Tibial nerve (tissue), 4 donors: Measurements from ENCODE around the gene SMARCAL1. TPM values are rescaled to one million over a fixed set of nuclear protein-coding genes. Genes with fewer than 3 reads are reported as not detected.

Experiments
- DNase-seq, 2 donors: peaks; one replicate each; pipeline ENCODE4 v3.0.0-alpha.2; 2019; ENCODE audit warnings: low spot score in 2 of 2
- H3K27ac ChIP-seq, 4 donors: fragments of 200-600 bp; sonication (generic) in 3 of 4; one replicate each; pipeline ENCODE4 v1.5.1; 2017 to 2019; ENCODE audit warnings: mild to moderate bottlenecking in 1 of 4
- H3K27me3 ChIP-seq, 2 donors: fragments of 200-600 bp; sonication (generic) in 1 of 2; one replicate each; pipeline versions ENCODE4 v1.5.1 to v1.6.0; 2017 to 2019
- H3K36me3 ChIP-seq, 3 donors: fragments of 200-600 bp; sonication (generic); one replicate each; pipeline ENCODE4 v1.5.1; 2018 to 2019
- H3K4me1 ChIP-seq, 4 donors: fragments of 200-600 bp; sonication (generic) in 3 of 4; one replicate each; pipeline ENCODE4 v1.5.1; 2017 to 2019
- H3K4me3 ChIP-seq, 4 donors: fragments of 200-600 bp; sonication (generic) in 3 of 4; one replicate each; pipeline ENCODE4 v1.5.1; 2017 to 2019; ENCODE audit warnings: mild to moderate bottlenecking in 1 of 4, moderate library complexity in 1 of 4
- H3K9me3 ChIP-seq, 4 donors: fragments of 200-600 bp; sonication (generic) in 3 of 4; one replicate each; pipeline ENCODE4 v1.5.1; 2017 to 2019
- CTCF ChIP-seq, 5 experiments: fragments of 200-600 bp in 3 of 5; fragments of 450-650 bp in 2 of 5; sonication (generic) in 3 of 5; IDR thresholded peaks; one replicate each; pipeline ENCODE4 v1.5.1; 2016 to 2019; ENCODE audit warnings: antibody characterized with exemption in 5 of 5, mild to moderate bottlenecking in 3 of 5, moderate library complexity in 2 of 5
- EP300 ChIP-seq, 2 donors: sonication (generic); formaldehyde crosslinking; IDR thresholded peaks; one replicate each; pipeline ENCODE4 v1.6.1; 2017; ENCODE audit warnings: antibody characterized with exemption in 2 of 2, mild to moderate bottlenecking in 1 of 2
- POLR2A ChIP-seq, 2 donors: fragments of 450-650 bp; IDR thresholded peaks; one replicate each; pipeline ENCODE4 v1.6.1; 2017; ENCODE audit warnings: antibody characterized with exemption in 2 of 2, mild to moderate bottlenecking in 2 of 2, moderate library complexity in 2 of 2
- WGBS, 2 donors: methylation state at CpG; one replicate each; pipeline ENCODE4 v1.1.5; 2018; 5-methylcytosine and 5-hydroxymethylcytosine counted together
- total RNA-seq, 4 donors: library from RNA; depleted of rRNA; stranded (reverse); fragments of >200 nt; gene quantifications; one replicate each; pipeline ENCODE4 v1.1.0, GENCODE V29; 2016

Gene SMARCAL1
- total RNA-seq, 4 donors from 2014 or later: 11.7 to 35.5 (median 27.5) TPM

DNA sequence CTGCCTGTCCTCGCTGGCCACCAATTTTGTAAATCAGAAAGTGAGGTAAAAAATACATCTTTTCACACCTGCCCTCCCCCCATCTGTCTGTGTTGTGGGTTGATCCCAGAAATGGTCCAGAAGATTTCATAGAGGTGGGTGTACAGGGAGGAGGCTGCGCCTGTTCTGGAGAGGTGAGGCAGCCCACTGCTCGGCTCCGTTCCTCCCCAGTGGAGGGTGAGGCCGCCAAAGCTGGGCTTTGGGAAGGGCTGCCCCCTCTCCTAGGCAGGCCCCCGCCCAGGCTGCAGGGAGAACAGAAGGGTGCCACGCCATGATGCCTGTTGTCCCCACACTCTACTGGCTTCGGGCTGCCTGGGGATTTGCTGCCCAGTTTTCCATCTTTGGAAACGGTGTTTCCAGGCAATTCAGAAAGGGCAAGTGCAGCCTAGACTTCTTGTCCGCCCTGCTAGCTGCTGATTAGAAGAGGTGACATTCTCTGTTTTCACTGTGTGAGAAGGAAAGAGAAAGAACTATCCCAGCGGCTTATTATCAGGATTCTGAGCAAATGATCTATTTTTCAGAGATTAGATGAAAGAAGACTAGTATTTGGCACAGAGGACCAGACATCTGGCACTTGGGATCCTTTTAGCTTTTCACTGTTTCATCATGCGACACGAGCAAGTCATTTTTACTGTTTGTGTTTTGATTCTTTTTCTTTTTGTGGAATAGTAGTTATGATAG, 18.7 kb downstream of the SMARCAL1 start:
- Histone ChIP-seq H3K9me3 (no peaks in the 10 kb centered on the region), H3K36me3 (peaks cover 0 to 100% (median 45%) of the 10 kb centered on the region in 3 donors), H3K27me3 (no peaks in the 10 kb centered on the region), H3K27ac (no peak overlapping the region), H3K4me3 (no peak overlapping the region), H3K4me1 (no peaks in the 10 kb centered on the region)
- TF ChIP-seq POLR2A (IDR thresholded peaks at IDR 0.05) (no peak), CTCF (IDR thresholded peaks at IDR 0.05) (no peak), EP300 (IDR thresholded peaks at IDR 0.05) (no peak)
- DNase-seq: no peak
- WGBS, 2 donors: 87 to 88% methylated on average over 12 to 13 of the region's 13 CpGs

DNA sequence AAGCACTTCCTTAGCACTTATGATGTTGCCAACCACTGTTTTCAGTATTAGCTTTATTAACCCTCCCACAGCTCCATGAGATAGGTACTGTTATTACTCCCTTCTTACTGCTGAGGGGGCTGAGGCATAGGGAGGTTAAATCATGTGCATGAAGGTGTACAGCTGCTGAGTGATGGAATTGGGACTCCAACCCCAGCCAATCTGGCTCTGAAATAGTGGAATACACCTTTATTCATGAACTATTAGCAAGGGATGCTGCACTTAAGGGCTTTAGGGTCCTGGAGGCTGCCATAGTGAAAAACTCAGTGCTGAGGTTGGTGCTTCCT, 19.2 kb downstream of the SMARCAL1 start:
- Histone ChIP-seq H3K9me3 (no peaks in the 10 kb centered on the region), H3K4me1 (no peaks in the 10 kb centered on the region), H3K36me3 (peaks cover 0 to 100% (median 46%) of the 10 kb centered on the region in 3 donors), H3K27me3 (no peaks in the 10 kb centered on the region), H3K4me3 (no peak overlapping the region), H3K27ac (no peak overlapping the region)
- TF ChIP-seq EP300 (IDR thresholded peaks at IDR 0.05) (no peak), POLR2A (IDR thresholded peaks at IDR 0.05) (no peak), CTCF (IDR thresholded peaks at IDR 0.05) (no peak)
- DNase-seq: no peak

DNA sequence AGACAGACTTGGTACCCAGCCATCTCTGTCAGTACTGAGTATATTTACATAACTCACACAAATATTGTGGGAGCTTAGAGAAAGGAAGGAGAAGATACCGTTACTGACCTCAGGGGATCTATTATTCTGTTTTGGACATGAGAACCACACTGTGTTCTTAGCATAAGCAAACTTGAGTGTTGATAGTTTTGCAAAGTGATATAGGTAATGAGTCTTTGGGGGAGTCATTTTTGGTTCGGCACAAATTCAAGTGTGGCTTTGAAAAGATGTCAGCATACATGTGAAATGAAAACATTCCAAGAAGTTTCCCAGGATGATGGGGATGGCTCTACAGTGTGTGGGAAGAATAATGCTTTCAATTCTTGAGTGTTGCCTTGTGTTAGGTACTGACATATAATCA, 24.1 kb downstream of the SMARCAL1 start:
- no peak for DNase-seq
- no peaks in the 10 kb centered on the region for H3K27me3 ChIP-seq
- no peaks in the 10 kb centered on the region for H3K9me3 ChIP-seq
- no peaks in the 10 kb centered on the region for H3K4me1 ChIP-seq
- no peak overlapping the region for H3K27ac ChIP-seq
- no peak for TF ChIP-seq EP300 (IDR thresholded peaks at IDR 0.05)
- TF ChIP-seq POLR2A (IDR thresholded peaks at IDR 0.05): no peak
- TF ChIP-seq CTCF (IDR thresholded peaks at IDR 0.05): no peak
- peaks cover 0 to 99% (median 33%) of the 10 kb centered on the region in 3 donors for H3K36me3 ChIP-seq
- 46 to 54% methylated on average over 2 of the region's 2 CpGs for WGBS, 2 donors
- no peak overlapping the region for H3K4me3 ChIP-seq

DNA sequence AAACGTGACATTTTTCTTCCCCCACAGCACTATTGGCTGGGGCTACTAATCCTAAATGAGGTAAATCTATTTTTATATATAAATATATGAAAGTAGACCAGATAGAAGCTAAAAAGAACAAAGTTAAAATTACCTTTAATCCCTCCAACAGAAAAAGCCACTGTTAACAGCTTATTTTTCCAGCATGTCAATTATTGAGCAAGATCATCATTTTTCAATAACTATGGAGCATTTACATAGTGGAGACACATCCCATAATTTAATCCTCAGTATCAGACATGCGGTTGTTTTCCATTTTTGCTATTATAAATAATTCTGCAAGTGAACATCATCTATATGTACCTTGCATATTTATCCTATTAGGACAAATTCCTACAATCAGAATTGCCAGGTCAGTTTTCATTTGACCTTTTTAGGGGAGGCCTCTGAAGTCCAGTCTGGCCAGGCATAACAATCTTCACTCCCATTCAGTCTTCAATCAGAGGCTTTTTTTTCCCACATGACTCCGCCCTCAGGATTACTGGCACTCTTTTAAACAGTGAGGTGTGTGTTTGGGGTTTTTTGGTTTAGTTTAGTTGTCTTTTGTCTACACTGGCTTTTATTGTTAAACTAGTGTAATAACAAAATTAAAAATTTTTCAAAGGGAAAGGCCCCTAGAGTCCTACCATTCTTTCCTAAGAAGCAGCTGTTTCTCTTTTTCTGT, 29.2 kb downstream of the SMARCAL1 start:
- Histone ChIP-seq H3K4me3 (no peak overlapping the region), H3K27ac (no peak overlapping the region), H3K4me1 (no peaks in the 10 kb centered on the region), H3K9me3 (no peaks in the 10 kb centered on the region), H3K27me3 (no peaks in the 10 kb centered on the region), H3K36me3 (peaks cover 0 to 96% (median 6%) of the 10 kb centered on the region in 3 donors)
- WGBS, 2 donors: 94 to 99% methylated on average over 3 of the region's 3 CpGs
- TF ChIP-seq EP300 (IDR thresholded peaks at IDR 0.05) (no peak), CTCF (IDR thresholded peaks at IDR 0.05) (no peak), POLR2A (IDR thresholded peaks at IDR 0.05) (no peak)
- DNase-seq: no peak

- Histone ChIP-seq H3K27ac (no peak overlapping the region), H3K4me3 (no peak overlapping the region), H3K9me3 (no peaks in the 10 kb centered on the region), H3K36me3 (peaks cover 0 to 97% (median 23%) of the 10 kb centered on the region in 3 donors), H3K27me3 (no peaks in the 10 kb centered on the region), H3K4me1 (no peaks in the 10 kb centered on the region)
- DNase-seq: no peak
- no peak for TF ChIP-seq CTCF (IDR thresholded peaks at IDR 0.05)
- no peak for TF ChIP-seq POLR2A (IDR thresholded peaks at IDR 0.05)
- no peak for TF ChIP-seq EP300 (IDR thresholded peaks at IDR 0.05)
- WGBS, 2 donors: 75 to 77% methylated on average over 5 of the region's 5 CpGs
Measured at GRCh38 chr2:216445501-216445900, 33.2 kb downstream of the SMARCAL1 start.
